ENCODE measurements around the gene TMEM150C.
"Not testable (repeated sequence)": the region's sequence is repeated elsewhere in the genome, so short reads cannot be mapped to it uniquely, and the experiment has no call there.

The TMEM150C gene

DNA sequence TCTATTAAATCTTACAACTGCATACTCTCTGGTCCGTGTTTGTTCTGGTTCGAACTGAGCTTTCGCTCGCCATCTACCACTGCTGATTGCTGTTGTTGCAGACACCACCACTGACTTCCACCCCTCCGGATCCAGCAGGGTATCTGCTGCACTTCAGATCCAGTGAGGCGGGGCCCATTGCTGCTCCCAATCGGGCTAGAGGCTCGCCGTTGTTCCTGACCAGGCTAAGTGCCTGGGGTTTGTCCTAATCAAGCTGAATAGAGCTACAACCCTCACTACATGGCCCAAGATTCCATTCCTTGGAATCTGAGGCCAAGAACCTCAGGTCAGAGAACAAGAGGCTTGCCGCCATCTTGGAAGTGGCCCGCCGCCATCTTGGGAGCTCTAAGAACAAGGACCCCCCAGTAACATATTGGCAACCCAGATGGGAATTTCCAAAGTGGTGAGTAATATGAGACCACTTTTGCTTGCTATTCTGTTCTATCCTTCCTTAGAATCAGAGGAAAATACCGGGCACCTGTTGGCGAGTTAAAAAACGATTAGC lies 88.1 kb downstream of the TMEM150C start:
- DNase-seq (ENCODE audit: low spot score) = no peak

DNA sequence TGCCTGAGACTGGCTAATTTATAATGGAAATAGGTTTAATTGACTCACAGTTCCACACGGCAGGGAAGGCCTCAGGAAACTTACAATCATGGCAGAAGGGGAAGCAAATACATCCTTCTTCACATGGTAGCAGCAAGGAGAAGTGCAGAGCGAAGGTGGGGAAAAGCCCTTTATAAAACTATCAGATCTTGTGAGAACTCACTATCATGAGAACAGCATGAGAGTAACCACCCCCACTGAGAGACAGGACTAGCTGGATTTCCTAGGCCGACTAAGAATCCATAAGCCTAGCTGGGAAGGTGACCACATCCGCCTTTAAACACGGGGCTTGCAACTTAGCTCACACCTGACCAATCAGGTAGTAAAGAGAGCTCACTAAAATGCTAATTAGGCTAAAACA lies 88.7 kb downstream of the TMEM150C start:
- not testable (repeated sequence) for DNase-seq (ENCODE audit: low spot score)

DNA sequence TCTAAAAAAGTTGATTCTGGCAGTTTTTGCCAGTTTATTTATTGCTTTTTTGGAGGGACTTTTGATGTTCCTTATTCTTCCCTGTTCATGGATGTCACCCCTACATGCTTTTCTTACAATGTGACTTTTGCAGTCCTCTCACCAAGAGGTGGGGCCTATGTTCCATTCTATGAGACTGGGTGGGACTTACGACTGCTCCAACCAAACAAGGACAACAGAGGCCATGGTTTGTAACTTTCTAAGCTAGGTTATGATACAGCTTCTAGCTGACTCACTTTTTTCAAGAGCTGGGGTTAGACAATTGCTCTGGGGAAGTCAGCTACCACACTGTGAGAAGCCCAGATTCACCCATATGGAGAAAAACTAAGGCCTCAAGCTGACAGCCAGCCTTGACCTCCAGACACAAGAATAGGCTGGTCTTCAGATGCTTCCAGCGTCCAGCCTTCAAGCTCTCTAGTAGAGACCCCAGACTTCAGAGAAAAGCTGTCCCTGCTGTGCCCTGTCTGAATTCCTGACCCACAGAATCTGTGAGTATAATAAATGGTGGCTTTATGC lies 91.9 kb downstream of the TMEM150C start:
- peak; percentile 41 for DNase-seq (ENCODE audit: low spot score)

DNA sequence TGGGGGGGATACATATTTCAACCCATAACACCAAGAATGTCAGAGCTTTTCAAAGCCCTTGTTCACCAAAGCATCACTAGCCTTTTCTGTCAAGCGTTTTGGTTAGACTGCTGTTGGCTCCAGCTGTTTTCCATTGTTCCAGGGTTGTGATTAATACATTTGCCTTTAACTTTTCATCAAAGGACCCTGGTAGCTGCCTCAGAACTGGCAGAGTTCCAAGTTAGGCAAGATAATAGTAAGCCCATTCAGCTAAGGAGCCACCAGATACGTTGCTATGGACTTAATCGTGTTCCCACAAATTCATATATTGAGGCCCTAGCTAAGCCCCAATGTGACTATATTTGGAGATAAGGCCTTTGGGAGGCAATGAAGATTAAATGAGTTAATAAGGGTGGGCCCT lies 94.3 kb downstream of the TMEM150C start:
- no peak for DNase-seq (ENCODE audit: low spot score)

DNA sequence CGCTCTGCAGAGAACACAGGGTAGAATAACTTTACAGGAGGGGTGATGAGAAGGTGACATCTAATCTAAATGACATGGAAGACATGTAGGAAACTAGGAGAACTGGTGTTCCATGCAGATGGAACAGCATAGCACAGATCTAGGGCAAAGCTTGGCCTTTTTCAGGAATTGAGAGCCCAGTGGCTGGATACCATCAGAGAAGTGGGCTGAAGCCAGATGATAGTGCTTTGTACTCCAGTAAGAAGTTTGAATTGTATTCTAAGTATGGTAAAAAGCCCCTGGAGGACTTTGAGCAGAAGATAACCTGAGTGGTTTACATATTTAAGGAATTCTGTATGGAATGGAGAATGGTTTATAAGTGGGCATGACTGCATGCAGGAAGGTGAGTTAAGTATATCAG lies 98.6 kb downstream of the TMEM150C start:
- DNase-seq (ENCODE audit: low spot score) = no peak

DNA sequence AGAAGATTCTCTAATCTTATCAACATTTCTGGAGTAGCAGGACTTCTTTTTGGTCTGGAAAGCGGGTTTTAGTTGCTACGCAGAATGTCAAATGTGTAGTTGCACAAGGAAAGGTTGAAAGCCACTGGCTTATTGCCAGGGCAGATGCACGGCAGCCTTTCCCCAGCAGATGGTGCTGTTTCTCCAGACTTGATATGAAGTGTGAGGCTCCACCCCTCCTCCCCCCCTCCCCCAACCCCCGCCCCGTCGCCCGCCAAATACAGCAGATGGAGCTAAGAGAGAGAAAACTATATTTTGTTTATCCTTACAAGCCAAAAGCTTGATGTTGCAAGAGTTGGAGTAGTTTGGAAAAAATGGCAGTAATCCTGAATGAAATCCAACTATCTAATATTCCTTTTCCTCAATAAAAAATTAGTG lies 99.4 kb downstream of the TMEM150C start:
- peak; percentile 80 for DNase-seq (ENCODE audit: low spot score)

DNA sequence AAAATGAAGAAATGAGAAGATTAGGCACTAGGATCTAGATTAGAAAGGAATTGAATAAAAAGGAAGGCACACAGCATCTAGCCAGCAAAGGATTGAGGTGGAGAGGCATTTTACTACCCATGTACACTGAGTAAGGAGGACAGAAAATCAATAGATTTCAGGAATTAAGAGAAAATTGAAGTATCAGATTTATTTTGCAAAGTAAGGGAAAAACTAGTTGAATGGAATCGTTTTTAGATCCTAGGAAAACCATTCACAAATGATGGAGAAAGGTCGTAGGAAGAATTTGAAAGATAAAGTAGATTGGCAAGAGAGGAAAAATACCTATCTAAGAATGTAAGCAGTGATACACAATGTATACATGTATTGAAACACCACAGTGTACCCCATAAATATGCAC lies 100.1 kb downstream of the TMEM150C start:
- DNase-seq (ENCODE audit: low spot score) = no peak

DNA sequence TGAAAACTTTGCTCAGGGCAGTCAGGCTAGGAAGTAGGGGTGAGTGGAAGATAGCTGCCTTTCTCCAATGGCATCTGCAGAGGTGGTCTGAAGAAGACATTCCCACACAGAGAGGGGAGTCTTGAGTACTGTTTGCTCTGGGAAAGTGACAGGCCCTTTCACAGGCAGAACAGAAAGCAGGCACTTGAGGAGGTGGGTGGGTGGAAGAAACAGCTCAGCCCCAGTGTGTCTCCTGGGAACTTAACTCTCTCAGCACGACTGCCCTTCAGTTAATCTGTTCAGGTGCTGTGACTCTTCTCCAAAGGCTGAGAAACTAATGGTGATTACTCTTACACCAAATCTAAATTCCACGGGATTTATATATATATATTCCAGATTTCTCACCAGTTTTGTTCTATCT lies 103.1 kb downstream of the TMEM150C start:
- no peak for DNase-seq (ENCODE audit: low spot score)

DNA sequence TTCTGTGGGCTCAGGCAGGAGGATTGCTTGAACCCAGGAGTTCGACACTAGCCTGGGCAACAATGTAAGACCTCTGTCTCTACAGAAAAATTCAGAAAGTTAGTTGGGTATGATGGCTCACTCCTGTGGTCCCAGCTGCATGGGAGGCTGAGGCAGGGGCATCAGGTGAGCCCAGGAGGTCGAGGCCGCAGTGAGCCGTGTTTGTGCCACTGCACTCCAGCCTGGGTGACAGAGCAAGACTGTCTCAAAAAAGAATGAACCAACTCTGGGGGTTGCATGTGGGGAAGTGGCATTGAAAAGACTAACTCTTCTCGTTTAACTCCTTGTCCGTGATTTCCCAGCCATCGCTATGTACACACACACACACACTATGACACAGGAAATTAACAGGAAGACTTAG lies 104.5 kb downstream of the TMEM150C start:
- no peak for DNase-seq (ENCODE audit: low spot score)

DNA sequence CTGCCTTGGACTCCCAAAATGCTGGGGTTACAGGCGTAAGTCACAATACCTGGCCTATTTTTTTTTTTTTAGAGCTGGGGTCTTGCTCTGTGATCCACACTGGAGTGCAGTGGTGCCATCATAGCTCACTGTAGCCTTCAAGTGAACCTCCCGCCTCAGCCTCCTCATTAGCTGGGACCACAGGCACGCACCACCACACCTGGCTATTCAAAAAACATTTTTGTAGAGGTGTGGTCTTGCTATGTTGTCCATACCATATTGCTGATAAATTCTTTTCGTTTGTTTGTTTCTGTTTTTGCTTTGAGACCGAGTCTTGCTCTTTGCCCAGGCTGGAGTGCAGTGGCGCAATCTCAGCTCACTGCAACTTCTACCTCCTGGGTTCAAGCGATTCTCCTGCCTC lies 109.8 kb downstream of the TMEM150C start:
- no peak for DNase-seq (ENCODE audit: low spot score)

DNA sequence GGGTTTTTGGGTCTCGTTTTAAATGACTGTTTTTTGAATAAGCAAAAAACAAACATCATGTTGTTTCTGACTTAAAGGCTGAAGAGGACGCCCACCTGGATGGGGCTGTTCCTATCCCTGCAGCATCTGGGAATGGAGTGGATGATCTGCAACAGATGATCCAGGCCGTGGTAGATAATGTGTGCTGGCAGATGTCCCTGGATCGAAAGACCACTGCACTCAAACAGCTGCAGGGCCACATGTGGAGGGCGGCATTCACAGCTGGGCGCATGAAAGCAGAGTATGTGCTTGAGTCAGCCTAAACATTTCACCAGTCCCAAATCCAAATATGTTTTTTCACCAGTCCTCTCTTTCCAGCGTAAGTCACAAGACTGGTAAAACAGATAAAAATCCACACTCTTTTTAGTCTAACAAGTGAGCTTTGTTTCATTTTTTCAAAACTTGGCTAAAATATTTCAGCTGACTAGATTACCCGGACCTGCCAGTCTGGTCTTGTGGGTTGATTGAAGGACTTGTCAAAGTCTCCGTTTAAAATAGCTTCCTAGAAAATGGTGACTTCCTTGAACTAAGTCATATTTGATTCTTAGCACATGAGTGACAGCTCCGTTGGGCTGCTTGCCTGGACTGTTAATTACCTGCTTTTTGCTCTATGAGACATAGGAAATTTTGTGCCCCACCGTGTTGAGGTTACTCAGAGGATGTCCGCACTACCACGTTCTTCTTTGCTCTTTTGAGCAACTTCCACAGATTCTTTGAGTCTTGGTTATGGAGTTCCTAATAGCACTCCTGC lies 110.6 kb downstream of the TMEM150C start:
- no peak for DNase-seq (ENCODE audit: low spot score)

DNA sequence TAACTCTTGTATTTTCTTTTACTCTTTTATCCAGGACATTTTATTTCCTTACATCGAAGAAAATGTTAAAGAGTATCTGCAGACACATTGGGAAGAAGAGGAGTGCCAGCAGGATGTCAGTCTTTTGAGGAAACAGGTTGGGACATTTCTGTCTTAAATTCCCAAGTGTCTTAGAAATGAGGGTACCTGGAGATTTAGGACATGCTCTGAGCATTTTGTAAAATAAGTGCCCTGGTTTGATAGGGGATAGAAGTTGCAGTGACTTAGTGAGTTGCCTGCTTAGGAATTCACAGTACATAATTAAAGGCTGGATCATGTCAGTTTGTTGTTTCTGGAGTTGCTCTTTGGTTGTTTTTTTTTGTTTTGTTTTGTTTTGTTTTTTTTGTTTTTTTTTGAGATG lies 113.9 kb downstream of the TMEM150C start:
- no peak for DNase-seq (ENCODE audit: low spot score)

DNA sequence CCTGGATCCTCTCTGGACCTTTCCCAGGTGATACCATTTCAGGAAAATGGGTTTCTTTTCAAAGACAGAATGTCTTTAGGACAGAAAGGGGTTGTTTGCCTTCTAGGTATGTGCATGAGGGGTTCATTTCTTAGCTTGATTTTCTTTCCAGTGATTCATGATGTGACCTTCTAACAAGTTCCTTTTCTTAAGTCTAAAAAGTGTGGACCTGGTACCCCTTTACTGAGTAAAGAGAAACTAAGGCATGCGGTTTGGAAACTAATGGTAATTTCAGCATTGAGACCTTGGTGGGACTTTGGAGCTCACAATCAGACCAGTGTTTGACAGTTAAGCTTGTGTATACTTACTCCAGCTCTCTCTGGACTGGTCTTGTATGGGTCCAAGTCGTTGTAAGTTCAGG lies 122.7 kb downstream of the TMEM150C start:
- DNase-seq (ENCODE audit: low spot score) = no peak

DNA sequence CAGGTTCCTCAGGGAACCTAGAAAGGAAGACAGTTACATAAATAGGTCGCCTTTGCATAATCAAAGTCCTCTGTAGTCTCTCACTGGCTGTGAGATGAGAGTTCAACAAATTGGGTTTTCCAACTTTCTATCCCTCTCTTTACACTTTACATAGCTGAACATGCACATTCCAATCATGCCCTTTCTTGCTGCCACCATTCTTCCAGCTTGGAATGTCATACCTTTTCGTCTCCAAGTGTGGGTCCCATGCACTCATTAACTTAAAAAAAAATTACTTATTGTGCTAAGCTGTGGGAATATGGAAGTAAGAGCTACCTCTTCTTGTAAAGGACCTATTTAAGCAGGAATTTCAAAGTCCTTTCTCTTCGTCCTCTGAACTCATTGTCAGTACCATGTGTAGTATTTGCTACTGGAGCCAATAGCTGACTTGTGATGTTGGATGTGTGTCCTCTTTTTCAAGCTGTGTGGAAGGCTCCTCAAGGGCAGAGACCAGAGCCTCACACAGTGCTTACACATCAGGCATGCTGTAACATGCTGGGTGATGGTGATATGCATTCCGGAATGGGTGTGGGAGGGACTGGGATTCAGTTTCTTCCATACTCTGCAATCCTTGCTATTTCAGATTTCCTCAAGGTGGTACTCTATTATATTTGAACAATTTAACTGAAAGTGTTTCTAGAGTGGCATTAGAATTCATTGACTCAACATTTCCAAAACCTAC lies 124.3 kb downstream of the TMEM150C start:
- no peak for DNase-seq (ENCODE audit: low spot score)

DNA sequence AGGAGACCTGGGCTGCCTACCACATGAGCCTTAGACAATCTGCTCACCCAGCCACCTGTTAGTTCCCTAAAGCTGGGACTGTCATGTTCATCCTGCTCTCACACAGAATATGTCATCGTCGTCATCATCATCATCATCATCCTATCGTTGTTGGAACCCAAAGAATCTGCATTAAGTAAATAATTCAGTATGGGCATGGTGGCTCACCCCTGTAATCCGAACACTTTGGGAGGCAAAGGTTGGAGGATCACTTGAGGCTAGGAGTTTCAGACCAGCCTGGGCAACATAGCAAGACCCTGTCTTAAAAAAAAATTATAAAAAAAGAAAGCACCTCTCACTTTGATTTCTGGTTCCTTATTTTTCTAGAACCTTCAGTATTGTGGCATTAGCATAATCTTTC lies 125.0 kb downstream of the TMEM150C start:
- DNase-seq (ENCODE audit: low spot score) = no peak

DNA sequence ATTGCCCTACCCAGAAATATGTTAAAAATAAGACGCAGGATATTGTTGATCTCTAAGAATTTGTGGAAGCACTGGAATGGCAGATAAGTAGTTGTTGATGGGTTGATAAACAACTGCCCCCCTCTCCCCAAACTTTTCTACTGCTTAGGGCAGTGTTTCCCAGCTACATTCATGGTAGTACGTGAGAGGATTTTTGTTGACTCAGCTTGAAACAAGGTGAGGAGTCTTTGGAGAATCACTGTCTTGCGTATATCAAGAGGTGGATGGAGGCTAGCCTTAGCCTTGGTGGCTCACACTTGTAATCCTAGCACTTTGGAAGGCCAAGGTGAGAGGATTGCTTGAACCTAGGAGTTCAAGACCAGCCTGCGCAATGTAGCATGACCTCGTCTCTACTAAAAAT lies 125.7 kb downstream of the TMEM150C start:
- DNase-seq (ENCODE audit: low spot score) = no peak

DNA sequence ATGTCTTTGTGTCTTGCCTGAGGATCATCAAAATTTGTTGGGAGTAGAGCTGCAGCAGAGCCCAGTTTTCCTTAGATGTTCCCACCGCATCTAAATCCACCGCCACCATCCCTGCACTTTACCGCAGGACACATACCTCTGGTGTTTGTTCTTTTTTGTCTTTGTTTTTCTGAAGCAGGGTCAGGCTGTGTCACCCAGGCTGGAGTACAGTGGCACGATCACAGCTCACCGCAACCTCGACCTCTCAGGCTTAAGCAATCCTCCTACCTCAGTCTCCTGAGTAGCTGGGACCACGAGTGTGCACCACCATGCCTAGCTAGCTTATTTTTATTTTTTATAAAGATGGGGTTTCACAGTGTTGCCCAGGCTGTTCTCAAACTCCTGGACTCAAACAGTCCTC lies 126.8 kb downstream of the TMEM150C start:
- DNase-seq (ENCODE audit: low spot score) = no peak

DNA sequence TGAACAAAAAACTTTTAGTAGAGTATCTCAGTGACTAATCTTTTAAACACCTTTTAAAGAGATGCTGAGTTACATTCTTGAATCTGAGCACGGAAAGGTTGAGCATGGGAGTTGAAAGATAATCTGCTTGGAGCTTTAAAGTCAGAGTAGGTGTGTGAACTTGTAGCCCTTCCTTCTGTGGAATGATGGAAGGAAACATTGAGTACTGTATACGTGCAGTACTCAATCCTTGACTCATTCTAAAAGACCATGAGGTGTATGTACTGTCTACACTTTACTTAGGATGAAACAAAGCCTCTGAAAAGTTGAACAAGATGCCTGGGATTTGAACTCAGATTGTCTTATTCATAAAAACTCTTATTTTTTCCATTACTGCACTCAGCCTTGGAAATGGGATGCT lies 128.0 kb downstream of the TMEM150C start:
- no peak for DNase-seq (ENCODE audit: low spot score)
